Uterus (tissue), 2 donors: ENCODE data around the gene UBE2D2.
"Not testable (repeated sequence)": the region's sequence is repeated elsewhere in the genome, so short reads cannot be mapped to it uniquely, and the experiment has no call there.

Experiments
- POLR2A ChIP-seq, 2 donors: fragments of 450-650 bp; IDR thresholded peaks; one replicate each; pipeline ENCODE4 v1.6.1; 2016; ENCODE audit warnings: antibody characterized with exemption in 2 of 2, mild to moderate bottlenecking in 1 of 2, moderate library complexity in 1 of 2
- TF ChIP-seq, protein P1 (sequence below), 4 experiments: fragments of 200-600 bp in 2 of 4; fragments of 450-650 bp in 2 of 4; sonication (generic) in 2 of 4; IDR thresholded peaks; one replicate each; pipeline ENCODE4 v1.5.1; 2016 to 2019; ENCODE audit warnings: antibody characterized with exemption in 4 of 4, mild to moderate bottlenecking in 2 of 4, moderate library complexity in 1 of 4

DNA sequence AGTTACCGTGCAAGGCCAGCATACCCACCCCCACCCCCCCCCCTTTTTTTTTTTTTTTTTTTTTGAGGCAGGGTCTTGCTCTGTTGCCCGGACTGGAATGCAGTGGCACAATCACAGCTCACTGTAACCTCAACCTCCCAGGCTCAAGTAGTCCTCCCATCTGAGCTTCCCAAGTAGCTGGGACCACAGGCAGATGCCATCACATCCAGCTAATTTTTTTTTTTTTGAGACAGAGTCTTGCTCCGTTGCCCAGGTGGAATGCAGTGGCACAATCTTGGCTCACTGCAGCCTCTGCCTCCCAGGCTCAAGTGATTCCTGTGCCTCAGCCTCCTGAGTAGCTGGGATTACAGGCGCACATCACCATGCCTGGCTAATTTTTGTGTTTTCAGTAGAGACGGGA lies 64.3 kb downstream of the UBE2D2 start:
- not testable (repeated sequence) for TF ChIP-seq POLR2A (IDR thresholded peaks at IDR 0.05)
- TF ChIP-seq, protein P1, sequence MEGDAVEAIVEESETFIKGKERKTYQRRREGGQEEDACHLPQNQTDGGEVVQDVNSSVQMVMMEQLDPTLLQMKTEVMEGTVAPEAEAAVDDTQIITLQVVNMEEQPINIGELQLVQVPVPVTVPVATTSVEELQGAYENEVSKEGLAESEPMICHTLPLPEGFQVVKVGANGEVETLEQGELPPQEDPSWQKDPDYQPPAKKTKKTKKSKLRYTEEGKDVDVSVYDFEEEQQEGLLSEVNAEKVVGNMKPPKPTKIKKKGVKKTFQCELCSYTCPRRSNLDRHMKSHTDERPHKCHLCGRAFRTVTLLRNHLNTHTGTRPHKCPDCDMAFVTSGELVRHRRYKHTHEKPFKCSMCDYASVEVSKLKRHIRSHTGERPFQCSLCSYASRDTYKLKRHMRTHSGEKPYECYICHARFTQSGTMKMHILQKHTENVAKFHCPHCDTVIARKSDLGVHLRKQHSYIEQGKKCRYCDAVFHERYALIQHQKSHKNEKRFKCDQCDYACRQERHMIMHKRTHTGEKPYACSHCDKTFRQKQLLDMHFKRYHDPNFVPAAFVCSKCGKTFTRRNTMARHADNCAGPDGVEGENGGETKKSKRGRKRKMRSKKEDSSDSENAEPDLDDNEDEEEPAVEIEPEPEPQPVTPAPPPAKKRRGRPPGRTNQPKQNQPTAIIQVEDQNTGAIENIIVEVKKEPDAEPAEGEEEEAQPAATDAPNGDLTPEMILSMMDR (IDR thresholded peaks at IDR 0.05) = not testable (repeated sequence)
